ENCODE data around the gene HMGB3. TPM values are rescaled to one million over a fixed set of nuclear protein-coding genes. Genes with fewer than 3 reads are reported as not detected.

The HMGB3 gene
- total RNA-seq, 3 donors from 2014 or later (not counting 1 experiment from before 2014, with no cell fraction given), result 1.6 to 3.4 (median 3.0) TPM

DNA sequence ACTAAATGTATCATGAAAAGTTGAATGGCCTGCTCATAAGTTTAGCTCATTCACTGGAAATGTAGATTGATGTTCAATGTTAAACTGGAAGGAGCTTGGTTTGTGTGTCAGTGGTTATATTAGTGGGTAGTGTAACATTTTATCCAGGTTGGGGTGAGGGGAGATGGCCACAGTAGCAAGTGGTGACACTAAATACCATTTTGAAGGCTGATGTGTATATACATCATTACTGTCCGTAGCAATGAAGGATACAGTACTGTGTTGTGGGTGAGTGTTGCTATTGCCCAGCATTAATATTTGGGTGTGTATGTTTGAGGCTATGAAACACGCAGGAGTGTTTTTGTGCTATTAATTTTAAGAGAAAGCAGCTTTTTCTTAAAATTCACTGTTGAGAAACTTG lies 6.3 kb downstream of the HMGB3 start:
- WGBS (ENCODE audit: insufficient coverage), result 100% methylated on average over 2 of the region's 2 CpGs

DNA sequence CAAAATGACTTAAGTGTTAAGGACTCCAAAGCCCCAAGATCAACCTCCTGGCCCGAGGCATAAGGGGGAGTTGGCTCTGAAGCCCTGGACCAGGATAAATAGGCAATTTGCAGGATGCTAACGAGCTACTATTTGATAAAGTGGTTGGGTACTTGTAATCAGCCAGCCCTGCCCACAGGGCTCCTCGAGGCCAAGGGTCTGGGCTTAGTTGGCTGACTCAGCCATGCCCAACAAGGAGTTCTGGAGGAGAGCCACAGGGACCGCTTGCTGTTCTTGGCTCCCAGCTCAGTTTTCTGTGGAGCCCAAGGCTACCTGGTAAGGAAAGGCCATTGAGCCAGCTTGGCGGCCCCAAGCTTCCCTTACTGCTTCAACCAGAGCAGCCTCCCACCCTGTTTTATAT lies 7.8 kb downstream of the HMGB3 start:
- H3K4me1 Mint-ChIP-seq, result peaks cover 0 to under 1% of the 10 kb centered on the region in 2 donors
- no peak overlapping the region for H3K27ac Mint-ChIP-seq
- Histone ChIP-seq H3K4me1 (ENCODE audit: control insufficient read depth, insufficient read depth, low read length) (no peaks in the 10 kb centered on the region), H3K27ac (ENCODE audit: low read length) (no peak overlapping the region), H3K36me3 (ENCODE audit: control insufficient read depth, insufficient read depth, low read length) (no peaks in the 10 kb centered on the region), H3K9me3 (ENCODE audit: control insufficient read depth, insufficient read depth, low read length) (no peaks in the 10 kb centered on the region), H3K4me3 (ENCODE audit: low read length) (no peak overlapping the region), H3K27me3 (ENCODE audit: control insufficient read depth, insufficient read depth, low read length) (no peaks in the 10 kb centered on the region)
- ATAC-seq, result no peak
- no peak for DNase-seq
- no peak overlapping the region for H3K4me3 Mint-ChIP-seq
- peaks cover 1 to 2% of the 10 kb centered on the region in 2 donors for H3K27me3 Mint-ChIP-seq (ENCODE audit: low read depth in 2 of 2)
- WGBS (ENCODE audit: insufficient coverage), result 89% methylated on average over 5 of the region's 5 CpGs
- H3K9me3 Mint-ChIP-seq, result no peaks in the 10 kb centered on the region
- intact Hi-C loops (cut with micrococcal nuclease), result no loop called here
- H3K36me3 Mint-ChIP-seq, result no peaks in the 10 kb centered on the region
- TF ChIP-seq, protein P1, sequence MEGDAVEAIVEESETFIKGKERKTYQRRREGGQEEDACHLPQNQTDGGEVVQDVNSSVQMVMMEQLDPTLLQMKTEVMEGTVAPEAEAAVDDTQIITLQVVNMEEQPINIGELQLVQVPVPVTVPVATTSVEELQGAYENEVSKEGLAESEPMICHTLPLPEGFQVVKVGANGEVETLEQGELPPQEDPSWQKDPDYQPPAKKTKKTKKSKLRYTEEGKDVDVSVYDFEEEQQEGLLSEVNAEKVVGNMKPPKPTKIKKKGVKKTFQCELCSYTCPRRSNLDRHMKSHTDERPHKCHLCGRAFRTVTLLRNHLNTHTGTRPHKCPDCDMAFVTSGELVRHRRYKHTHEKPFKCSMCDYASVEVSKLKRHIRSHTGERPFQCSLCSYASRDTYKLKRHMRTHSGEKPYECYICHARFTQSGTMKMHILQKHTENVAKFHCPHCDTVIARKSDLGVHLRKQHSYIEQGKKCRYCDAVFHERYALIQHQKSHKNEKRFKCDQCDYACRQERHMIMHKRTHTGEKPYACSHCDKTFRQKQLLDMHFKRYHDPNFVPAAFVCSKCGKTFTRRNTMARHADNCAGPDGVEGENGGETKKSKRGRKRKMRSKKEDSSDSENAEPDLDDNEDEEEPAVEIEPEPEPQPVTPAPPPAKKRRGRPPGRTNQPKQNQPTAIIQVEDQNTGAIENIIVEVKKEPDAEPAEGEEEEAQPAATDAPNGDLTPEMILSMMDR (IDR thresholded peaks at IDR 0.05), result no peak

More for the DNA sequence above, 6.3 kb downstream of the HMGB3 start:
- Histone ChIP-seq H3K9me3 (ENCODE audit: control insufficient read depth, insufficient read depth, low read length) (no peaks in the 10 kb centered on the region), H3K27ac (ENCODE audit: low read length) (no peak overlapping the region), H3K4me3 (ENCODE audit: low read length) (no peak overlapping the region), H3K4me1 (ENCODE audit: control insufficient read depth, insufficient read depth, low read length) (peaks cover 3% of the 10 kb centered on the region), H3K36me3 (ENCODE audit: control insufficient read depth, insufficient read depth, low read length) (no peaks in the 10 kb centered on the region), H3K27me3 (ENCODE audit: control insufficient read depth, insufficient read depth, low read length) (peaks cover 6% of the 10 kb centered on the region)
- TF ChIP-seq, protein P1 (IDR thresholded peaks at IDR 0.05), result no peak
- Mint-ChIP-seq H3K27ac (no peak overlapping the region), H3K4me1 (peaks cover 6 to 9% of the 10 kb centered on the region in 2 donors), H3K27me3 (ENCODE audit: low read depth in 2 of 2) (peaks cover 13 to 14% of the 10 kb centered on the region in 2 donors), H3K36me3 (no peaks in the 10 kb centered on the region), H3K9me3 (no peaks in the 10 kb centered on the region), H3K4me3 (no peak overlapping the region)
- no peak for DNase-seq
- no peak for ATAC-seq
- intact Hi-C loops (cut with micrococcal nuclease), result no loop called here

DNA sequence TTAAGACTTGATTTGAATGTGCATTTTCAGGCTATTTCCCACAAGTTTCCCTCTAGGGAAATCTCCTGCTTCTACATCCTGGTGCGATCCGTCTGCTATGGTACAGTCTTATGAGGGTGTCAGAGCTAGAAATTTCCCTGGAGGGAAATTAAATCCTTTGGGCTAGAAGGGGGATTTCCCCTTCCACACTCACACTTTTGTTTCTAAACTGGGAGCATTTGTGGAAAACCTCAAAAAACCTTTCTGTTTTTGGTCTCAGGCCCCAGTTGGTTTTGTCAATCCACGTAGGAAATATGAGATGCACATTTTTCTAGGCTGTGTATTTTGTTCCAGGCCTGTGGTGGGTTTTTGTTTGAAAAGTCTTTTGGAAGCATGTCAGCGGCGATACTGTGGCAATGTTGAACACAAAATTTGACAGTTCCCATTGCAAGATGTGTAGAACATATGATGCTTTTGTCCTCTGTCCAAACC lies 17.8 kb downstream of the HMGB3 start:
- Histone ChIP-seq H3K9me3 (ENCODE audit: control insufficient read depth, insufficient read depth, low read length) (no peaks in the 10 kb centered on the region), H3K36me3 (ENCODE audit: control insufficient read depth, insufficient read depth, low read length) (no peaks in the 10 kb centered on the region), H3K27me3 (ENCODE audit: control insufficient read depth, insufficient read depth, low read length) (no peaks in the 10 kb centered on the region), H3K27ac (ENCODE audit: low read length) (no peak overlapping the region), H3K4me1 (ENCODE audit: control insufficient read depth, insufficient read depth, low read length) (no peaks in the 10 kb centered on the region), H3K4me3 (ENCODE audit: low read length) (no peak overlapping the region)
- TF ChIP-seq, protein P1 (IDR thresholded peaks at IDR 0.05), result no peak
- Mint-ChIP-seq H3K27ac (no peak overlapping the region), H3K27me3 (ENCODE audit: low read depth in 2 of 2) (no peaks in the 10 kb centered on the region), H3K4me3 (no peak overlapping the region), H3K36me3 (no peaks in the 10 kb centered on the region), H3K4me1 (no peaks in the 10 kb centered on the region), H3K9me3 (no peaks in the 10 kb centered on the region)
- DNase-seq (no peak), ATAC-seq (no peak)
- intact Hi-C loops (cut with micrococcal nuclease), result no loop called here
- 100% methylated on average over 1 of the region's 5 CpGs for WGBS (ENCODE audit: insufficient coverage)

DNA sequence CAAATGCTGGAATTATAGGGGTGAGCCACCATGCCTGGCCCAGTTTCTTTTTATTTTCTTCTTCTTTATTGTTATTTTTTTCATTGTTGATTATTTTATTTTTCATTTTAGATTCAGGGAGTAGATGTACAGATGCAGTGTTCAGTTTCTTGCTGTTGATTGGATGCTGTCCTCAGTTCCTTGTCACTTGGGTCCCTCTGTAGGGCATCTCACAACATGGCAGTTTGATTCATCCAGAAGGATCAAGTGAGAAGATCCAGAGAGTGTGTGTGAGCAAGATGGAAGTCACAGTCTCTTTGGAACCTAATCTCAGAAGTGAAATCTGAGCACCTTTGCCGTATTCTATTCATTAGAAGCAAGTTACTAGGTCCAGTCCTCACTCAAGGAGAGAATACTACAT lies 20.9 kb downstream of the HMGB3 start:
- WGBS (ENCODE audit: insufficient coverage), result 100% methylated on average over 1 of the region's 1 CpG

More for the DNA sequence above, 20.9 kb downstream of the HMGB3 start:
- H3K9me3 ChIP-seq (ENCODE audit: control insufficient read depth, insufficient read depth, low read length), result no peaks in the 10 kb centered on the region
- H3K27me3 ChIP-seq (ENCODE audit: control insufficient read depth, insufficient read depth, low read length), result no peaks in the 10 kb centered on the region
- TF ChIP-seq, protein P1 (IDR thresholded peaks at IDR 0.05), result no peak
- Mint-ChIP-seq H3K4me1 (no peaks in the 10 kb centered on the region), H3K27ac (no peak overlapping the region), H3K36me3 (no peaks in the 10 kb centered on the region), H3K4me3 (no peak overlapping the region), H3K27me3 (ENCODE audit: low read depth in 2 of 2) (peaks cover under 1 to 3% of the 10 kb centered on the region in 2 donors), H3K9me3 (no peaks in the 10 kb centered on the region)
- no peak overlapping the region for H3K4me3 ChIP-seq (ENCODE audit: low read length)
- intact Hi-C loops (cut with micrococcal nuclease), result no loop called here
- no peak overlapping the region for H3K27ac ChIP-seq (ENCODE audit: low read length)
- H3K4me1 ChIP-seq (ENCODE audit: control insufficient read depth, insufficient read depth, low read length), result no peaks in the 10 kb centered on the region
- H3K36me3 ChIP-seq (ENCODE audit: control insufficient read depth, insufficient read depth, low read length), result no peaks in the 10 kb centered on the region
- DNase-seq (no peak), ATAC-seq (no peak)
